M059J (cell line): ENCODE results near the gene RNU7-1. TPM values are rescaled to one million over a fixed set of nuclear protein-coding genes. Genes with fewer than 3 reads are reported as not detected.

Experiments used
- total RNA-seq: library from RNA; depleted of rRNA; stranded (reverse); fragments of >200 nt; shearing (Covaris generic); gene quantifications from 2 replicates; pipeline ENCODE4 v1.2.3, GENCODE V29; 2014; rRNA removed

The RNU7-1 gene
- total RNA-seq, 1 experiment from 2014 or later: not detected

Other genes starting within 250 kb of the RNU7-1 start
- 0.12 TPM in 1 of 2 replicates, not detected in the other for gene PIANP, start 243.0 kb upstream of the RNU7-1 start, total RNA-seq
- gene COPS7A, start 219.8 kb upstream of the RNU7-1 start, total RNA-seq: 60.2 and 66.0 TPM in 2 replicates
- 274 and 278 TPM in 2 replicates for gene MLF2, start 190.7 kb upstream of the RNU7-1 start, total RNA-seq
- gene PTMS, start 177.5 kb upstream of the RNU7-1 start, total RNA-seq: 136 and 216 TPM in 2 replicates
- gene LAG3, start 171.3 kb upstream of the RNU7-1 start, total RNA-seq: not detected in 2 replicates
- not detected in 2 replicates for gene CD4, start 154.3 kb upstream of the RNU7-1 start, total RNA-seq
- 2.1 TPM in 1 of 2 replicates, not detected in the other for gene GPR162, start 122.0 kb upstream of the RNU7-1 start, total RNA-seq
- gene P3H3, start 115.4 kb upstream of the RNU7-1 start, total RNA-seq: 18.8 and 34.4 TPM in 2 replicates
- gene GNB3, start 102.9 kb upstream of the RNU7-1 start, total RNA-seq: 0.57 TPM in 1 of 2 replicates, not detected in the other
- 123 and 126 TPM in 2 replicates for gene CDCA3, start 92.5 kb upstream of the RNU7-1 start, total RNA-seq
- gene USP5, start 91.7 kb upstream of the RNU7-1 start, total RNA-seq: 47.3 and 79.3 TPM in 2 replicates
- gene TPI1, start 76.3 kb upstream of the RNU7-1 start, total RNA-seq: 1,942 and 2,129 TPM in 2 replicates
- 6.1 and 7.7 TPM in 2 replicates for gene SPSB2, start 70.5 kb upstream of the RNU7-1 start, total RNA-seq
- gene LRRC23, start 39.0 kb upstream of the RNU7-1 start, total RNA-seq: 3.6 and 11.0 TPM in 2 replicates
- gene ENO2, start 29.2 kb upstream of the RNU7-1 start, total RNA-seq: 29.1 and 30.0 TPM in 2 replicates
- gene ATN1, start 15.9 kb upstream of the RNU7-1 start, total RNA-seq: 3.9 and 25.0 TPM in 2 replicates
- gene C12orf57, start 206 bp downstream of the RNU7-1 start, total RNA-seq: 192 and 242 TPM in 2 replicates
- 0.39 and 0.98 TPM in 2 replicates for gene PTPN6, start 7.5 kb downstream of the RNU7-1 start, total RNA-seq
- gene PHB2, start 26.8 kb downstream of the RNU7-1 start, total RNA-seq: 203 and 222 TPM in 2 replicates
- 42.9 and 52.9 TPM in 2 replicates for gene EMG1, start 27.1 kb downstream of the RNU7-1 start, total RNA-seq
- 26.1 and 26.7 TPM in 2 replicates for gene LPCAT3, start 74.7 kb downstream of the RNU7-1 start, total RNA-seq
- 59.0 and 68.3 TPM in 2 replicates for gene C1S, start 116.9 kb downstream of the RNU7-1 start, total RNA-seq
- 88.8 and 112 TPM in 2 replicates for gene C1R, start 148.6 kb downstream of the RNU7-1 start, total RNA-seq
- gene C1RL, start 165.4 kb downstream of the RNU7-1 start, total RNA-seq: 14.3 and 22.1 TPM in 2 replicates
- gene RBP5, start 185.1 kb downstream of the RNU7-1 start, total RNA-seq: not detected in 2 replicates
- 7.7 and 29.7 TPM in 2 replicates for gene CLSTN3, start 186.6 kb downstream of the RNU7-1 start, total RNA-seq
- 13.9 and 18.0 TPM in 2 replicates for gene PEX5, start 245.9 kb downstream of the RNU7-1 start, total RNA-seq